HG03060 (cell line): ENCODE data around the gene NUP98.

Experiments used
- ATAC-seq: cut with Tn5 transposase; IDR thresholded peaks from one replicate; pipeline ENCODE4 v1.9.1; 2021; ENCODE audit warnings: low read depth, moderate number of reproducible peaks; ENCODE audit not compliant: unreplicated experiment

The NUP98 gene

DNA sequence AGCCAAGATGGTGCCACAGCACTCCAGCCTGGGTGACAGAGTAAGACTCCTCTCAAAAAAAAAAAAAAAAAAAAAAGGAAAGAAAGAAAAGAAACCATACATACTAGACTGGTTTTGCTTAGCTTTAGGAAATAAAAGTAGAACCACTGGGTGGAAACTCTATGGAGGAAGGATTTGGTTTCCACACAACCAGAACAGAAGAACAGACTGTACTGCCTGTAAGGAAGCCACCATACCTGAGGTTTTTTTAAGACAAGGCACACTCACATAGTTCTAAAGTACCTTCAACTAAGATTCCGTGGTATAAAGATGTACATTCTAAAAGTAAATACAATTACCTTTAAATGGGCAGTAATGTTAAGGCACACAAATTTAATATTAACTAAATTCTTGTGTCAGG, 58.6 kb downstream of the NUP98 start:
- ATAC-seq = no peak

DNA sequence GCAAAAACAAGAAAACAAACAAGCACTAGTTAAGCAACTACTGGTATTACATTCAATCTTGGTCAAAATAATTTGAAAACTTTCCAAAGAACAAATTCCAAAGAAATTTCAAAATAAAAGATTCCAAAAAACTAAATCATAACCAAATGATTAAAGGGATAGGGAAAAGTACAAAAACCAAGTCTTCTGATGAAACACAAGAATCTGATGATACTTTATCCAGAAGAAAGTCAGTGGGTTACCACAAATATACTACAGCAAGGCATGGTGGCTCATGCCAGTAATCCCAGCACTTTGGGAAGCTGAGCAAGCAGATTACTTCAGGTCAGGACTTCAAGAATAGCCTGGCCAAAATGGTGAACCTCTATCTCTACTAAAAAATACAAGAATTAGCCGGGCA, 59.1 kb downstream of the NUP98 start:
- no peak for ATAC-seq

DNA sequence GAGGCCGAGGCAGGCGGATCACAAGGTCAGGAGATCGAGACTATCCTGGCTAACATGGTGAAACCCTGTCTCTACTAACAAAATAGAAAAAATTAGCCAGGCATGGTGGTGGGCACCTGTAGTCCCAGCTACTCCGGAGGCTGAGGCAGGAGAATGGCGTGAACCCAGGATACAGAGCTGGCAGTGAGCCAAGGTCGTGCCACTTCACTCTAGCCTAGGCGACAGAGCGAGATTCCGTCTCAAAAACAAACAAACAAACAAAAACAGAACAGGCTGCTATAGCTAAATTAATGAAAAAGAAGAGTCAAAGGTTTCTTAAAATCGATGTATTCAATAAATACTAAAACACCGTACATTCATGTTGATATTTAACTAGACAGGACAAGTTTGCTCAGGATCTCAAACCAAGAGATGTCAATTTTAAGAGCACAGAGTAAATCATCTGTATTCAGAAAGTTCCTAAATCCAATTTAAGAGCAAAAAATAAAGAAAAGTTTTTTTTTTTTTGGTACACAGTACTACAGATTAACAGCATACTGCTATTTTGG, 59.9 kb downstream of the NUP98 start:
- ATAC-seq = no peak

DNA sequence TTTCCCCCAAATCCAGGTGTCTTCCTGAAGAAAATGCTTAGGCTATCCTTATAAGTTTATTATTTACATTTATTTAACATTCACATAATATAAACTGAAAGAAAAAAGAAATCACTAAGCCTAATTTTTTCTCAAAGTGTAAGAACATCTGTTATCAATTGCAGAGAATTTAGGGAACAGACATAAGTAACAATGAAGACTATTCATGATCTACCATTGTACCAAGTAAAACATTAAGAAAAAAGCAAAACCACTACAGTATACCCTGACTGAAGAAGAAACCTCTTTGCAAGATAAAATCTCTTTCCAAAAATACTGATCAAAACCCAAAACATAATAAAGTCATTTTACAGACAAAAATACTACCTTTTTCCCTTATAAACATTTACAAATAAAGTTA, 60.5 kb downstream of the NUP98 start:
- no peak for ATAC-seq

DNA sequence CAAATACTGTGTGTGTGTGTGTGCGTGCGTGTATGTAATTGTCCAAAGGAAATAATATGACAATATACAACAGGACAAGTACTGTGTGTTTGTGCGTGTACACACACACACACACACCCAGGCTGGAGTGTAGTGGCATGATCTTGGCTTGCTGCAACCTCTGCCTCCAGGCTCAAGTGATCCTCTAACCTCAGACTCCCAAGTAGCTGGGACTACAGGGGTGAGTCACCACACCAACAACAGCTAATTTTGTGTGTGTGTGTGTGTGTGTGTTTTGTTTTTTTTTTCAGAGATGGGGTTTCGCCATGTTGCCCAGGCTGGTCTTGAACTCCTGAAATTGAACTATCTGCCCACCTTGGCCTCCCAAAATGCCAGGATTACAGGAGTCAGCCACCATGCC, 61.5 kb downstream of the NUP98 start:
- no peak for ATAC-seq

DNA sequence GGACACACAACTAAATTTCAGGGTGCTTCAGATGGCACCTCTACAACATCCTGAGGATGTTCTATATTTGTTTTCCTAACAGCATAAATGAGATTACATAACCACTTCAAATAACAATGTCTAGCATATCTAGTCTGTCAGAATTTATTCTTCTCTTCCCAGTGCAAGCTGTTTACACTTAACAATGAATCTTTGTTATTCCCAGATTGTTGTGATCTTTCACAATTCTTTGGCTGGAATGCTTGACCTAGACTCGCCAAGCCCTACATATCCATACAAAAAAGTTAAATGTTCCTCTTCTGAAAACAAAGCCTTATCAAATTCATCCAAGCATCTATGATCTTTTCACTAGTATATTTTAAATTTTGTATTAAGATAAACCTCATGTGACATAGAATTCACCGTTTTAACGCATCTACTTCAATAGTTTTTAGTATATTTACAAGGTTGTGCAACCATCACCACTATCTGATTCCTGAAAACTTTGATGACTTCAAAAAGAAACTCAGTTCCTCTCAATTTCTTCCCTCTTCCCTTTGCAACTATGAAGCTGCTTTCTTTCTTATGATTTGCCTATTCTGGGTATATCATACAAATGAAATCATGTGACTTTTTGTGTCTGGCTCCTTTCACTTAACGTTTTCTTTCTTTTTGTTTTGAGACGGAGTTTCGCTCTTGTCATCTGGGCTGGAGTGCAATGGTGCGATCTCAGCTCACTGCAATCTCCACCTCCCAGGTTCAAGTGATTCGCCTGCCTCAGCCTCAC, 64.5 kb downstream of the NUP98 start:
- no peak for ATAC-seq

DNA sequence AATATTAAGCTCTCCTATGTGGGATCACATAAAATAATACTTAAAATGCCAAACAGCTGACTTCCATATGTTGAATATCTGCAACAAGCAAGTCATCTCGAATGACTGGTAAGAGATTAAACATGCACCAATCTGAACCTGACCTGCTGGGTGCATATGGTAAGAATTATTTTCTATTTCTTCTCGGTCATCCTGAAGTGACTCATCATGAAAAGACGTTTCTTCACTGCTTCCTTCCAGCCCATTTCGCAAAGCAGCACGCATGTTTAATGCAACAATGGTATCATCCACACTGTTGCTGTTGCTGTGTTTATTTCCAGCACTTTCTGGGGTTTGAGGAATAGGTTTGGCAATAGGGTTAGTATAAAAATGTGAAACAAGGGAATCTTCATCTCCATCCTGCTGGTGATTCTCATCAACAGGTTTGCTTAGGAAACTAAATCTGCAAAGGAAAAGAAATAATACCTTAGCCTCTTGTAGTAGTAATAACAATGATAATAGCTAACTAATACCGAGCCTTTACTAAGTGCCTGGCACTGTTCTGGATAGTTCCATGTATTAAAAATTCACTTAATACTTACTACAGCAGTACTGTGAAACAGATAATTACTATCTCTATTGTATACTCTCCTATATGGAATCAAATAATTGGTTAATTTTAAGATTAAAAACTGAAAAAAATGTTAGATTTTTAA, 74.2 kb downstream of the NUP98 start:
- no peak for ATAC-seq

DNA sequence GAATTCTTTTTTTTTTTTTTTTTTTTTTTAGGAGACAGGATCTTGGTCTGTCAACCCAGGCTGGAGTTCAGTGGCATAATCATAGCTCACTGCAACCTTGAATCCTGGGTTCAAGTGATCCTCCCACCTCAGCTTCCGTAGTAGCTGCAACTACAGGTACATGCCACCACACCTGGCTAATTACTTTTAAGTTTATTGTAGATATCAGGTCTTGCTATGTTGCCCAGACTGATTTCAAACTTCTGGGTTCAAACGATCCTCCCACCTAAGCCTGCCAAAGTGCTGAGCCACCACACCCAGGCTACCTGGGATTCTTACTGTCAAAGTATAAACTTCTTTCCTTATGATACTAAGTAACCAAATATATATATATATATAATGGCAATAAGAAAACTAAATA, 75.3 kb downstream of the NUP98 start:
- ATAC-seq = no peak

DNA sequence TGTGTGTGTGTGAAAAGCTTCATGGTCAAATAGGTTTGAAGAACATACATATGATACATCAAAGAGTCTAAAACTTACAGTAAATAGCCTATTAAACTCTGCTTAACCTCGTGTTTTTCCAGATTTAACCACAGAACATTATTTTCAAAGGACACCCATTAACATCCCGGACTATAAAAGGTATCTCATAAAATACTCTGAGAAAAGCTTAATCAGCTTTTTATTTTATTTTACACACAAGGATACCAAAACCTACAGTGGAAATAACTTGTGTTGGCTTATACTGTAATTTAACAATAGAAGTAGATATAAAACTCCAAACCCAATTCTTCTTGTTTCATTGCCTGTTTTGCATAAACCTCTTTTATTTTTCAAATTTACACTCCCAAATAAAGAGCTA, 76.4 kb downstream of the NUP98 start:
- ATAC-seq = no peak

DNA sequence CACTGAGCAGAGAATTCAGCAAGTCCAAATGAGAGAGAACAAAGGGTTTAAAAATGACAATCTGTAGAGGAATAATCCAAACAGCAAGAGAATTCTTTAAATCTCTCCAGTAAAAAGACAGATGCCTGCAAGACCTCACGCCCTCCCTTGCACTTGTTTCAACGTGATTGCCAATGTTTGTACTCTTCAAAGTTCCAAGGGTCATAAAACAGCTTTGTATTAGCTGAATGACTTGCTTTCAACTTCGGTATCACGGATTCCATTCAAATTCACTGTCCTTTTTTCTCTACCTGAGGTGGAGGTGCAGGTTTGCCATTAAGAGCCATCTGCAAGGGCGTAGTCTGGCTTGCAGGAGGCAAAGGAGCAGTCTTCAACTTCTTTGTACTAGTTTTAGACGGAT, 85.1 kb downstream of the NUP98 start:
- ATAC-seq = no peak

DNA sequence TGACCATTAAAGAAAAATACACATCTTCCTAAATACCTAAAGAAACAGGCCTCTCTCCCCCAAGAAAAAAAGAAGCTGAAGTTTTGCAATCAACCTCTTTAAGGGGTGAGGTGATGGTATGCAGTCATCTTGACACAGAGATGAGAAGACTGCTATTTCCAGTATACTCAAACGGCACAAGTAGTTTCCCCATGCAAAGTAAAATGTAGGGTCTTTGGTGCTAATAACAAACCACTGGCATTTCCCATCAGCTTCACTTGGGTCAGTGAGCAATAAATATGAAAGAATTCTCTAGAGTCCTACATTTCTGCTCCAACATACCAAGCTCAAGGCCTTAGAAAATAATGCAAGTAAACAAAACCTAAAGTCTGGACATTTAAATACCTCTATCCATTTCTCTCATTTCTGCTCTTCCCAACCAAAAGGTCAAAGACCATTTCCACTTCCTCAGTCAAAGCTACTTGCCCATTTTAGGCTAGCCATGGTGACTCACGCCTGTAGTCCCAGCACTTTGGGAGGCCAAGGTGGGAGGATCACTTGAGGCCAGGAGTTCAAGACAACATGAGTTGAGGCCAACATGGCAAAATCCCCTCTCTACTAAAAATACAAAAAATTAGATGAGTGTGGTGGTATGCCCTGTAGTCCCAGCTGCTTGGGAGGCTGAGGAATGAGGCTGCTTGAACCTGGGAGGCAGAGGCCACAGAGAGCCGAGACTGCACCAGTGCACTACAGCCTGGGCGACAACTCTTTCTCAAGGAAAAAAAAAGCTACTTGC, 86.7 kb downstream of the NUP98 start:
- no peak for ATAC-seq

DNA sequence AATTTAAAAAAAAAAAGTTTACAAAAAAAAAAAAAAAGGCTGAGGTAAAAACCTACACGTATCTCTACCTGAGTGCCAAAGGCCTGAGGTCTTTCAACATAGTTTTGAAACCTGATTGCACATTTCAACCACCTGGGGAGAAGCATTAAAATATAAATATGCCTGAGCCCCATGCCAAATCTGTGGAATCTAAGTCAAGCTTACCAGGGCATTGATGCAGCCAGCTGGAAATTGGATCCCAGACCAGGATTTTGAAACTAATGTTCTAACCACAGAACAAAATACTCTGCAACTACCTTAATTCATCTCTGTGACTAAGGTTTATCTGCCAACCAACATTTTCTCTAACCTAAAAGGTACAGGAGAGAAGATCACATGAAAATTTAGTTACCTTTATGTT, 87.4 kb downstream of the NUP98 start:
- no peak for ATAC-seq

DNA sequence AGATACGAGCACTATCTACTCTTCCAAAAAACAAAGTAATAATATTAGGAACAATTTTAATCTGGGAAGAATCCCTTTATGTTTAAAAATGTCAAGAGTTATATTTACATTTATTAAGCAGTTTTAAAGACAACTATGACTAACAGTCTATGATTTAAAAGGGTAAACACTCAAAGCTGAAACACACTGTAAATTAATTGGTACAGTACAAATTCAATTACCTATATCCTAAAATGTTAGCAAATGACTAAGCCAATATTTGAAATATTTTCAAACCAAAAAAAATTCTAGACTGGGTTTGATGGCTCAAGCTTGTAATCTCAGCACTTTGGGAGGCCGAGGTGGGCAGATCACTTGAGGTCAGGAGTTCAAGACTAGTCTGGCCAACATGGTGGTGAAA, 90.2 kb downstream of the NUP98 start:
- ATAC-seq = no peak

DNA sequence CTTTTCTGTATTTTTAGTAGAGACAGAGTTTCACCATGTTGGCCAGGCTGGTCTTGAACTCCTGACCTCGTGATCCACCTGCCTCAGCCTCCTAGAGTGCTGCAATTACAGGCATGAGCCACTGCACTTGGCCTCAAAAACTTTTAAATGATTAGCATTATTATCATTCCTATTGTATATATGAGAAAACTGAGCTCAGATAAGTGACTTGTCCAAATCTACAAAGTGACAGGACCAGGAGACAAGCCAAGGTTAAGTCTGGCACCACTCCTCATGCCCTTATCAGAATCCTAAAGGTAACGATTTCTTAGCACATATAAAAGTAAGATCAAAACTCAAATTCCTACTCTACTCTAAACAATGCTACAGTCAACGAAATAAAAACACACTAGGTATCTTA, 94.0 kb downstream of the NUP98 start:
- no peak for ATAC-seq

DNA sequence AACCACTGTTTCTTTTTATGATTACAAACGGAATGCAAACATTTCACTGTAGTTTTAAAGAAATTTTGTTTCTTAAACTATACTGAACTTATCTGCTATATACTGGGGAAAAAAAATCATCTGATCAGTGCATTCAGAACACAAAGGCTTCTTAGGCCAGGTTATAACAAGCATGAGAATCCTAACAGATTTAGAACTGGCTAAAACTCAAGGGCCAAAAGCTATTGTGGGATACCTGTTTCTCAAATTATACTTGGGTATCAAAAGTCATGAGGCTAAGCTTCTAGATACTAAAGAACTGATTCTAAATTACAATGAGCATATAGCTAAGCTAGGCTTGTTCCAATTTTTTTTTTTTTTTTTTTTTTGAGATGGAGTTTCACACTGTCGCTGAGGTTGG, 96.4 kb downstream of the NUP98 start:
- no peak for ATAC-seq

DNA sequence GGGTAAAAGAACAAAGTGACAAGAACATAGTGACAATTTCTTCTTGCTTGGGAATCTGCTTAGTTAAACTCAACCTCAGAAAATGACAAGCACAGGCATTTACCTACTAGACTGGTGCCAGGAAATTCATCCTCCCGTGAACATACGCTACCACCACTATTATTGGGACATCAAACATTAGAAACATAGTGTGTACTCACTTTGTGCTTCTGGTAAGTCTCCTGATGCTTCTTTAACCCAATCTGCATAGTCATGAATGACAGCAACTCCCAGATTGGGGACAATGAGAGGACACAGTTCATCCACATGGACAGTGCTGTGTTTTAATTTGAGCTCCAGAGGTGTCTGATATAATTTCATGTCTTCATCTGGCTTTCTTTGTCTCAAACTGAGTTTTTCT, 96.9 kb downstream of the NUP98 start:
- no peak for ATAC-seq

DNA sequence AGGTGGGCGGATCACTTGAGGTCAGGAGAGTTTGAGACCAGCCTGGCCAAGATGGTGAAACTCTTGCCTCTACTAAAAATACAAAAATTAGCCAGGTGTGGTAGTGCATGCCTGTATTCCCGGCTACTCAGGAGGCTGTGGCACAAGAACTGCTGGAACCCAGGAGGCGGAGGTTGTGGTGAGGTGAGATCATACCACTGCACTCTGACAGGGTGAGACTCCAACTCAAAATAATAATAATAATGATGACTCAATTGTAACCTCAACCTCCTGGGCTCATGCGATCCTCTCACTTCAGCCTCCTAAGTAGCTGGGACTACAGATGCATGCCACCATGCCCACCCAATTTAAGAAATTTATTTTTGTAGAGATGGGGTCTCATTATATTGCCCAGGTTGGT, 110.6 kb downstream of the NUP98 start:
- no peak for ATAC-seq

DNA sequence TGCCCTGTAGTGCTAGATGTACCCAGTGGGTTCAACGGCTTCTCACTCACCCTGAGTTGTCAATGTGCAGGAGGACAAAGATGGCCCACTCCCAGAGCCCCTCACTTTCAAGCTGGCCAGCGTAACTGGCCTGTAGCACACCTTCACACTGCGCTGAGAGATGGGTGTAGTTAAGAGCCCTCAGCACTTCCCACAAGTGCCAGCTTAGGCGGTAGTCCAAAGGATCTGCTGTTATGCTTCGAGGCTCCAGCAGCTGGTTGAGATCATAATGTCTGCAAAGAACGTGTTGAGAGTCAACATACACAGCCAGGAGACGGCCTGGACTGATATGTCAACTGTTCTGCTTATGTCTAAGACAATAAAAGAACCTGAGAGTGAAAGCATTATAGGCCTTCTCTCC, 111.4 kb downstream of the NUP98 start:
- ATAC-seq = no peak

DNA sequence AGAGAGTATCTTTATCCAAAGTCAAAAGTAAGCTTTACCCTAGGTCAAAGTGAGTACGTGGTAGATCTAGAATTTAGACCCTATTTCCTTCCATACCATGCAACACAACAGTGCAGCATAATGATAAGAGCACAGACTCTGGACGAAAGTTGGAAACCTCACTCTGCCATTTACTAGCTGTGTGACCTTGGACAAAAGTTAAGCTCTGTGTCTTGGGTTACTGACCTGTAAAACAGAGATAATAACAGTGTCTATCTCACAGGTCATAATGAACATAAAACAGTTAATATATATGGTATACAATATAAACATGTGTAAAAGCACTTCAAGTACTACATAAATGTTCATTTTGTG, 112.6 kb downstream of the NUP98 start:
- no peak for ATAC-seq

DNA sequence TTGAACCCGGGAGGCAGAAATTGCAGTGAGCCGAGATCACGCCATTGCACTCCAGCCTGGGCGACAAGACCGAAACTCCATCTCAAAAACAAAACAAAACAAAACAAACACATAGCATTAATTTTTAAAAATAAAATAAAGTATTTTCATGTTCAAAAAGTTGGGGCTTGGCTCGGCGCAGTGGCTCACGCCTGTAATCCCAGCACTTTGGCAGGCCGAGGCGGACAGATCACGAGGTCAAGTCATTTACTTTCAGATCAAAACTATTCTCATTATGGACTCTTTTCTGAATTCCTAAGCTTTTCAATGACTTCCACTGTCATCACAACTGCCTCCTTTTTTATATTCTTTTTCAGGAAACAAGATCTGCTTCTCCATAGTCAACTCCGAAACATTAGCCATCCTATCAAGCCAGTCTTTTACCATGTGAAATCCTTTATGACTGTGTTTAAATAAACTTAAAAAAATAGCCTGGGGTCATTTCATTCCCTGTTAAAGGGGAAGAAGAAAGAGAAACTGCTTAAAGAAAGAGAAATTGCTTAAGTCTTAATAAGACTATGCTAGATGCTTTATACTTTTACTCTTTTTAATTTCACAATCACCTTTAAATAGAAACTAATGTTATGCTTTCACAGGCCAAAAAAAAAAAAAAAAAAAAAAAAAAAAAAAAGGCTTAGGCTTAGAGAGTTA, 113.1 kb downstream of the NUP98 start:
- ATAC-seq = no peak

DNA sequence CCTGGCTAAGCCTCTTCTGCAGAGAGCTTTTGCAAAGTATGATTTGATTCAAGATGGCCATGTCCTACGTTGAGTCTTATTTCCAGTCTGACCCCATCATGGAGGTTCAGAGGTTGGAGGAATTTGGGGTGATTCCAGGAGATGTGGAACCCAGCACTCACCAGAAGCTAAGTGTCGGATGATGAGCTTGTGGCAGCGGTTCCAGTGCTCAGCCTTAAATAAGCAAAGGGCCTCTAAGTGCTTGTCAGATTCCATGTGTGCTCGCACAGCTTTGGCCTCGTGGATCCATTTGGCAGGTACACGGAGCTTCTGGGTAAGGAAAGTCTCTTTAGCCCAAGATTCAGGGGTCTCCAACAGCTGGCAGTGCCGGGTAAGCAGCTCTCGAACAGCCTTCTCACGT, 114.3 kb downstream of the NUP98 start:
- no peak for ATAC-seq
